Tibial artery (tissue), 4 donors: ENCODE results near the gene DENND5A.

Experiments
- DNase-seq, 2 donors: peaks; one replicate each; pipeline ENCODE4 v3.0.0-alpha.2; 2019
- H3K27ac ChIP-seq, 2 donors: fragments of 200-600 bp; sonication (generic) in 1 of 2; 1 replicate in 1 of 2; 2 replicates in 1 of 2; pipeline ENCODE4 v1.5.1; 2018 to 2019; ENCODE audit warnings: mild to moderate bottlenecking in 1 of 2
- H3K27me3 ChIP-seq, 2 donors: fragments of 200-600 bp; sonication (generic) in 1 of 2; one replicate each; pipeline versions ENCODE4 v1.5.1 to v1.6.0; 2016 to 2019
- H3K36me3 ChIP-seq, 3 donors: fragments of 200-600 bp; sonication (generic) in 2 of 3; one replicate each; pipeline ENCODE4 v1.5.1; 2016 to 2019; ENCODE audit warnings: mild to moderate bottlenecking in 2 of 3
- H3K4me1 ChIP-seq, 4 donors: fragments of 200-600 bp; sonication (generic) in 2 of 4; 1 replicate in 3 of 4; 2 replicates in 1 of 4; pipeline ENCODE4 v1.5.1; 2016 to 2019
- H3K4me3 ChIP-seq, 2 donors: fragments of 200-600 bp; sonication (generic) in 1 of 2; 1 replicate in 1 of 2; 2 replicates in 1 of 2; pipeline ENCODE4 v1.5.1; 2018 to 2019; ENCODE audit warnings: mild to moderate bottlenecking in 2 of 2
- H3K9me3 ChIP-seq, 3 donors: fragments of 200-600 bp; sonication (generic) in 1 of 3; one replicate each; pipeline ENCODE4 v1.5.1; 2016 to 2019
- intact Hi-C: fragments of 100-400 bp; cut with DNase I; formaldehyde crosslinking; loops from one replicate; pipeline ENCODE4 v1.15.0; 2023; ENCODE audit warnings: low total_unique reads
- TF ChIP-seq, protein P1 (sequence below), 2 experiments: fragments of 200-600 bp in 1 of 2; fragments of 450-650 bp in 1 of 2; IDR thresholded peaks; one replicate each; pipeline ENCODE4 v1.5.1; 2017 to 2019; ENCODE audit warnings: antibody characterized with exemption in 2 of 2, mild to moderate bottlenecking in 1 of 2, moderate library complexity in 1 of 2

DENND5A gene

DNA sequence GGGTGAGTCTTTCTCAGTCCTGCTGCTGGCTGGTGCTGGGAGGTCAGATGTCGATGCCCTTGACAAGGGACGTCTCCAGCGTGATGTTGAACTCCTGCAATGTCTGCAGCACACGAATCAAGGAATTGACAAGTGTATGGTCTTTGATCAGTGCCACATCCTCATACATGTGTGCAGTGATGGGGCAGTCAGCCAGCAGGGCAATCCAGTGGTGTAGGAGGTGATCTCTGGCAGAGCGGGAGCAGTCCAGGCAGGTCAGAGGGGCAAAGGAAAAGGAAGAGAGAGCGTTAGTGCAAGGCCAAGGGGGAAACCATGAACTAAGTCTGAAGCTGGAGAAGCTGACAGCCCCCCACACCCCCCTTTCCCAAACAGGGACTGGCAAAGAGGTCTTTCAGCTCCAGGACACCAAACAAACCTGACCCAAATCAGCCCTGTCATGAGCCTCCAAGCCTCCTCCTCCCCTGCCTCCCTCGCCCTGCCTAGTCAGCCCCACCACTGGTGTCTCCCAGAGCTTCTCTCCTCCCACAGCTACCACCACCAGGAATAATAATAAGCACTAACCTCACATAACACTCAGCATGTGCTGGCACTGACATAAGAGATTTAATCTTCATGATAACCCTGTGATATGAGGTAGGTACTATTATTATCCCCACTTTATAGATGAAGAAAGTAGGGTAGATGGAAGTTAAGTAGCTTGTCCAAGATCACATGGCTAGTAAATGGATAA lies 125.4 kb downstream of the DENND5A start:
- Histone ChIP-seq H3K27ac (peak overlapping the region; percentile 28 to 61), H3K36me3 (peaks cover 47 to 57% (median 57%) of the 10 kb centered on the region in 3 donors), H3K27me3 (no peaks in the 10 kb centered on the region), H3K4me1 (peaks cover 0 to 27% (median 16%) of the 10 kb centered on the region in 4 donors), H3K9me3 (no peaks in the 10 kb centered on the region), H3K4me3 (no peak overlapping the region)
- DNase-seq: no peak
- intact Hi-C loops: loop anchor here (5.0 kb wide), 2 partner anchors 127 to 222 kb away; no protein-coding TSS in a partner anchor
- TF ChIP-seq, protein P1, sequence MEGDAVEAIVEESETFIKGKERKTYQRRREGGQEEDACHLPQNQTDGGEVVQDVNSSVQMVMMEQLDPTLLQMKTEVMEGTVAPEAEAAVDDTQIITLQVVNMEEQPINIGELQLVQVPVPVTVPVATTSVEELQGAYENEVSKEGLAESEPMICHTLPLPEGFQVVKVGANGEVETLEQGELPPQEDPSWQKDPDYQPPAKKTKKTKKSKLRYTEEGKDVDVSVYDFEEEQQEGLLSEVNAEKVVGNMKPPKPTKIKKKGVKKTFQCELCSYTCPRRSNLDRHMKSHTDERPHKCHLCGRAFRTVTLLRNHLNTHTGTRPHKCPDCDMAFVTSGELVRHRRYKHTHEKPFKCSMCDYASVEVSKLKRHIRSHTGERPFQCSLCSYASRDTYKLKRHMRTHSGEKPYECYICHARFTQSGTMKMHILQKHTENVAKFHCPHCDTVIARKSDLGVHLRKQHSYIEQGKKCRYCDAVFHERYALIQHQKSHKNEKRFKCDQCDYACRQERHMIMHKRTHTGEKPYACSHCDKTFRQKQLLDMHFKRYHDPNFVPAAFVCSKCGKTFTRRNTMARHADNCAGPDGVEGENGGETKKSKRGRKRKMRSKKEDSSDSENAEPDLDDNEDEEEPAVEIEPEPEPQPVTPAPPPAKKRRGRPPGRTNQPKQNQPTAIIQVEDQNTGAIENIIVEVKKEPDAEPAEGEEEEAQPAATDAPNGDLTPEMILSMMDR (IDR thresholded peaks at IDR 0.05): no peak

DNA sequence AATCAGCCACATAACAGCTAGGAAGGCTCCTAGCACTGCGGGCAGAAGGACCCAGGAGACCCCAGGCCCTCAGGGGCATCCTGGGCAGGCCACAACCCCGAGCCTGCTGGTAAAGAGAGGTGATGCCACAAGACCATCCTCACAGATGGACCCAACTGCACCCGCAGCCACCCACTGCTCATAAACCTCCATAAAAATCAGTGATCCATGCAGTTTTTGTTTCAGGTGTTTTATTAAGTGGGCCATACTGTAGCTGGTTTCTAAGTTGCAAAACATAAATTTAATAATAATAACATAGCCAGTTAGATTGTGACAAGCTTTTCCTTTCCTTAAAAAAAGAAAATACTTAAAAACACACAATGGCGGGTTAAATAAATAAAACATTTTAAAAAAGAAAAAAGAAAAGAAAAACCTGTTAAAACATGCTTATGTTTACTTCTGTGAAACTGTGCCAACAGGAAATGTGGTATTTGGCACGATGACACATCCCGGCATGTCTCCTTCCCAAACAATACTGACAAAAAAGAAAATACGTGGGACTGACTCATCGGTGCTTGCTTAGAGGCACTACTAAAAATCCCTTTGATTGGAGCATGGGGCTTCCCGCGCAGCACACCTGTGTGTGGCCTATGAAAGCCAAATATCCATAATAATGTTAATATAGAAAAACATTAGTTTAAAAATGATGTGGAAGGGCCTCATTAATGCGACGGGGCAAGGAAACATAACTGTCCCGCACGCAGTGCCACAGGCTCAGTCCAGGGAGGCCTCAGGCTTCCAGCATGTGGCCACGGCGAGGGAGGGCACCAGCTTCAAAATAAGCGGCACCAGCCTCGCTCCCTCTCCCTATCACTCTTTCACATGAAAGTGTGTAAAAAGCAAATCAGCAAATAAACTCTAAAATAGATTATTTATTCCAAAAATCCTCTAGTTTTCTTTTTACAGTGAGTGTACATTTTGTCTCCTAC lies 126.3 kb downstream of the DENND5A start:
- H3K9me3 ChIP-seq: no peaks in the 10 kb centered on the region
- peaks cover 0 to 27% (median 16%) of the 10 kb centered on the region in 4 donors for H3K4me1 ChIP-seq
- no peak overlapping the region for H3K4me3 ChIP-seq
- H3K36me3 ChIP-seq: peaks cover 38 to 48% (median 48%) of the 10 kb centered on the region in 3 donors
- intact Hi-C loops: loop anchor here (5.0 kb wide), 2 partner anchors 127 to 222 kb away; no protein-coding TSS in a partner anchor
- no peaks in the 10 kb centered on the region for H3K27me3 ChIP-seq
- peak in 1 of 2 donors; percentile 26 for DNase-seq
- peak overlapping the region; percentile 45 to 61 for H3K27ac ChIP-seq
- TF ChIP-seq, protein P1 (IDR thresholded peaks at IDR 0.05): no peak

DNA sequence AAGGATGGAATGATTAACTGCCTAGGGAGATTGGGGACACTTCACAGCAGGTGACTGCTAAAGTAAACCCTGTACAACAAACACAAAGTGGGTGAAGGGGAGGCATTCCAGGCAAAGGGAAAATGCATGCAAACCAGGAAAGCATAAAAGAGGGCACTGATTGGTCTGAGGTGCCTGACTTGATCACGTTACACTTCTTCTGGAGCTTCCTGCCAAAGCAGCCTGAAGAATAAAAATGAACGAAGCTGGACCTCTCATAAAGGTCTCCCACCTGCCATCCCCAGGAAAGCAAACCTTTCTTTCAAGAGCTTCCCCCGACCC lies 127.1 kb downstream of the DENND5A start:
- intact Hi-C loops: loop anchor here (5.0 kb wide), 2 partner anchors 126 to 221 kb away; no protein-coding TSS in a partner anchor
- H3K4me1 ChIP-seq: peaks cover 0 to 27% (median 16%) of the 10 kb centered on the region in 4 donors
- no peak overlapping the region for H3K4me3 ChIP-seq
- no peaks in the 10 kb centered on the region for H3K9me3 ChIP-seq
- no peak for DNase-seq
- no peaks in the 10 kb centered on the region for H3K27me3 ChIP-seq
- H3K36me3 ChIP-seq: peaks cover 32 to 40% (median 40%) of the 10 kb centered on the region in 3 donors
- TF ChIP-seq, protein P1 (IDR thresholded peaks at IDR 0.05): no peak
- peak overlapping the region; percentile 45 to 61 for H3K27ac ChIP-seq

DNA sequence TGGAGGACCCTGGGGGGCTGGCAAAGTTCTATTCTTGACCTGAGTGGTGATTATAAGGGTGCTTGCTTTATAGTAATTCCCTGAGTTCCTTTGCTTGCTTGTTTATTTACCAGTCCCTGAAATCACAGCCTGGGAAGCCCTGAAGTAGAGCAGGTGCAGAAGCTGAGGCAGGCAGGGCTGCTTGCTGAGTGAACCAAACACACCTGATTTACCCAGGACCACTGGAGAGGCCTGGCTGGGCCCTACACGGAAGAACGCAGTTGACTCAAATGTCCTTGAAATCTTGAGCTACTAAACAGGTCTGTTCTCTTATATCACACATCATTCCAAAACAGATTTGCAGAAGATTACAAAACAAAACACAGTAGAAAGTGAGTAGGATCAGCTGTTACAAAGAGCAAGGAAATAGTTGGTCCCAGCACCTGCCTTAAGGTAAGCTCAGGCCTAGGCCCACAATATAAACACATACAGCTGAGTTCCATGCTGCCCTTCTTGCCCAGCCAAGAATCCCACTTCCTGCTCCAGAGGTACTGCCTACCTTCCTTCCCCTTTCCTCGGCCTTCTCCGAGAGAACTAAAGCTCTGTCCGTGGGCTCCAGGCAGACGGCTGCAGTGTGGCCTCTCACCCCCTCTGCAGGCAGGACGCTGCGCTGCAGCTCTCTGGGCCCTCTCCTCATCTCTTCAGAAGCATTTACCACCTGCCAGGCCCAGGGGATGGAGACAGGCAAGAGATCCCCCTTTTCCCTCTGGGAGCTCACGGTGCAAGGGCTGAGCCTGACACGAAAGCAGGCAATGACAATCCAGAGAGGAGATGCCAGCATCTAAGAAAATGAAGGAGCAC lies 127.6 kb downstream of the DENND5A start:
- H3K27me3 ChIP-seq: no peaks in the 10 kb centered on the region
- H3K27ac ChIP-seq: peak overlapping the region in 1 of 2 donors; percentile 37
- H3K4me1 ChIP-seq: peaks cover 0 to 27% (median 16%) of the 10 kb centered on the region in 4 donors
- intact Hi-C loops: loop anchor here (5.0 kb wide), 2 partner anchors 125 to 220 kb away; no protein-coding TSS in a partner anchor
- peak; percentile 74 to 83 for DNase-seq
- TF ChIP-seq, protein P1 (IDR thresholded peaks at IDR 0.05): peak; percentile 91 to 96
- H3K9me3 ChIP-seq: no peaks in the 10 kb centered on the region
- H3K36me3 ChIP-seq: peaks cover 32 to 34% (median 34%) of the 10 kb centered on the region in 3 donors
- no peak overlapping the region for H3K4me3 ChIP-seq

DNA sequence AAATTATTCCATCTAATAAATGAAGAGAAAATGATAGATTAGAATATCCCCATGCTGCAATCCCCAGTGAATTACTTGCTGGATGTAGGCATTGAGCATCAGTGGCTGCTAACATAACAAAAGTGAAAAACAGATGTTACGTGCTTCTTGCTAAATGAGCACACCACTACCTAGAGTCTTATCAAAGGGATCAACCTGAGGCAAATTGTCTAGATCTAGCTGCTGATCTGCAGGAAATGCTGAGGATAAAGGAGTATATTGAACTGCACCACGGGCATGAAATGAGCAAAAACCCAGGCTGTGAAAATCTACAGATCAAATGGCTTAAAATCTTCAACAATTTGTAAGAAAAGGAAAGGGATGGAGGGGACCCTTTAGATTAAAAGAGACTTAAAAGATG lies 128.4 kb downstream of the DENND5A start:
- Histone ChIP-seq H3K4me1 (peaks cover 0 to 27% (median 16%) of the 10 kb centered on the region in 4 donors), H3K4me3 (no peak overlapping the region), H3K9me3 (no peaks in the 10 kb centered on the region), H3K36me3 (peaks cover 26 to 28% (median 27%) of the 10 kb centered on the region in 3 donors), H3K27me3 (no peaks in the 10 kb centered on the region), H3K27ac (no peak overlapping the region)
- intact Hi-C loops: loop anchor here (5.0 kb wide), 2 partner anchors 124 to 219 kb away; no protein-coding TSS in a partner anchor
- no peak for DNase-seq
- TF ChIP-seq, protein P1 (IDR thresholded peaks at IDR 0.05): no peak
